ENCODE data around the gene ERGIC1. TPM values are rescaled to one million over a fixed set of nuclear protein-coding genes. Genes with fewer than 3 reads are reported as not detected.

Gene ERGIC1
- total RNA-seq, 1 donor from 2014 or later = 158 TPM

DNA sequence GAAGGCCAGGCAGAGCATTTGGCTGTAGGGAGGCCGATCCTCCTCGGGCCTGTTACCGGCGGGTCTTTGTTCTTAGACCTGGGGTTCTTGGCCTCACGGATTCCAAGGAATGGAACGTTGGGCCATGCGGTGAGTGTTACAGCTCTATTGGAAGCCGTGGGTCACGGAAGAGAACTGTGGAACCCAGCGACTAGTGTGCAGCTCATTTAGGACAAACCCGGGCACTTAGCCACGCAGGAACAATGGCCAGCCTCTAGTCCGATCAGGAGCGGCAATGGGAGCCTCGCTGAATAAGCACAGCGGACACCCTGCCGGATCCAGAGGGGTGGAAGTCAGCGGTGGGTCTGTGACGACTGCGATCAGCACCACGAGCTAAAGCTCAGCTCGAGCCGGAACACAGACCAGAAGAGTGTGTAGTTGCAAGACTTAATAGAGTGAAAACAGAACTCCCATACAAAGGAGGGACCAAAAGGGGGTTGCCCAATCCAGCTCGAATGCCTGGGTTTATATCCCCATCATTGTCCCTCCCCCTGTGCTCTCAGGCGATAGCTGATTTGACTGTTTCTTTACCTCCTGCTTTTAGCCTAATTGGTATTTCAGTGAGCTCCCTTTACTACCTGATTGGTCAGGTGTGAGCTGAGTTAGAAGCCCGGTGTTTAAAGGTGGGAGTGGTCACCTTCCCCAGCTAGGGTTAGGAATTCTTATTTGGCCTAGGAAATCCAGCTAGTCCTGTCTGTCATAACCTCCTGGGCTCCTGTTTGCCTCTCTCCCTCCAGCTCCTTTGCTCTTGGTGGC lies 71.5 kb downstream of the ERGIC1 start:
- TF ChIP-seq, protein P1, sequence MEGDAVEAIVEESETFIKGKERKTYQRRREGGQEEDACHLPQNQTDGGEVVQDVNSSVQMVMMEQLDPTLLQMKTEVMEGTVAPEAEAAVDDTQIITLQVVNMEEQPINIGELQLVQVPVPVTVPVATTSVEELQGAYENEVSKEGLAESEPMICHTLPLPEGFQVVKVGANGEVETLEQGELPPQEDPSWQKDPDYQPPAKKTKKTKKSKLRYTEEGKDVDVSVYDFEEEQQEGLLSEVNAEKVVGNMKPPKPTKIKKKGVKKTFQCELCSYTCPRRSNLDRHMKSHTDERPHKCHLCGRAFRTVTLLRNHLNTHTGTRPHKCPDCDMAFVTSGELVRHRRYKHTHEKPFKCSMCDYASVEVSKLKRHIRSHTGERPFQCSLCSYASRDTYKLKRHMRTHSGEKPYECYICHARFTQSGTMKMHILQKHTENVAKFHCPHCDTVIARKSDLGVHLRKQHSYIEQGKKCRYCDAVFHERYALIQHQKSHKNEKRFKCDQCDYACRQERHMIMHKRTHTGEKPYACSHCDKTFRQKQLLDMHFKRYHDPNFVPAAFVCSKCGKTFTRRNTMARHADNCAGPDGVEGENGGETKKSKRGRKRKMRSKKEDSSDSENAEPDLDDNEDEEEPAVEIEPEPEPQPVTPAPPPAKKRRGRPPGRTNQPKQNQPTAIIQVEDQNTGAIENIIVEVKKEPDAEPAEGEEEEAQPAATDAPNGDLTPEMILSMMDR (IDR thresholded peaks at IDR 0.05; ENCODE audit: unreplicated experiment) = no peak
- H3K4me1 Mint-ChIP-seq (ENCODE audit: low read depth) = peaks cover 52% of the 10 kb centered on the region
- H3K36me3 Mint-ChIP-seq (ENCODE audit: insufficient read depth) = peaks cover 3% of the 10 kb centered on the region
- H3K9me3 Mint-ChIP-seq (ENCODE audit: low read depth) = no peaks in the 10 kb centered on the region
- peak overlapping the region; percentile 98 for H3K27ac Mint-ChIP-seq
- no peak for DNase-seq (ENCODE audit: low spot score, unreplicated experiment)
- no peak overlapping the region for H3K4me3 Mint-ChIP-seq (ENCODE audit: low read depth)
- no peaks in the 10 kb centered on the region for H3K27me3 Mint-ChIP-seq

- H3K4me3 Mint-ChIP-seq (ENCODE audit: low read depth) = no peak overlapping the region
- peak overlapping the region; percentile 24 for H3K27ac Mint-ChIP-seq
- TF ChIP-seq, protein P1 (IDR thresholded peaks at IDR 0.05; ENCODE audit: unreplicated experiment) = no peak
- H3K36me3 Mint-ChIP-seq (ENCODE audit: insufficient read depth) = peaks cover 1% of the 10 kb centered on the region
- peaks cover 46% of the 10 kb centered on the region for H3K4me1 Mint-ChIP-seq (ENCODE audit: low read depth)
- H3K27me3 Mint-ChIP-seq = no peaks in the 10 kb centered on the region
- DNase-seq (ENCODE audit: low spot score, unreplicated experiment) = no peak
- no peaks in the 10 kb centered on the region for H3K9me3 Mint-ChIP-seq (ENCODE audit: low read depth)
Observed at GRCh38 chr5:172906436-172906835, 72.4 kb downstream of the ERGIC1 start.

GRCh38 chr5:172906888-172907287 lies 72.8 kb downstream of the ERGIC1 start:
- Mint-ChIP-seq H3K4me1 (ENCODE audit: low read depth) (peaks cover 44% of the 10 kb centered on the region), H3K36me3 (ENCODE audit: insufficient read depth) (peaks cover 1% of the 10 kb centered on the region), H3K27ac (peak overlapping the region; percentile 24), H3K4me3 (ENCODE audit: low read depth) (no peak overlapping the region), H3K27me3 (no peaks in the 10 kb centered on the region), H3K9me3 (ENCODE audit: low read depth) (no peaks in the 10 kb centered on the region)
- TF ChIP-seq, protein P1 (IDR thresholded peaks at IDR 0.05; ENCODE audit: unreplicated experiment) = no peak
- no peak for DNase-seq (ENCODE audit: low spot score, unreplicated experiment)

GRCh38 chr5:172907657-172908056 lies 73.6 kb downstream of the ERGIC1 start:
- Mint-ChIP-seq H3K36me3 (ENCODE audit: insufficient read depth) (peaks cover 1% of the 10 kb centered on the region), H3K27ac (peak overlapping the region; percentile 57), H3K27me3 (no peaks in the 10 kb centered on the region), H3K9me3 (ENCODE audit: low read depth) (no peaks in the 10 kb centered on the region), H3K4me1 (ENCODE audit: low read depth) (peaks cover 37% of the 10 kb centered on the region), H3K4me3 (ENCODE audit: low read depth) (no peak overlapping the region)
- no peak for DNase-seq (ENCODE audit: low spot score, unreplicated experiment)
- TF ChIP-seq, protein P1 (IDR thresholded peaks at IDR 0.05; ENCODE audit: unreplicated experiment) = no peak

GRCh38 chr5:172908662-172909061 lies 74.6 kb downstream of the ERGIC1 start:
- no peak overlapping the region for H3K4me3 Mint-ChIP-seq (ENCODE audit: low read depth)
- H3K27ac Mint-ChIP-seq = peak overlapping the region; percentile 69
- H3K36me3 Mint-ChIP-seq (ENCODE audit: insufficient read depth) = peaks cover 4% of the 10 kb centered on the region
- no peaks in the 10 kb centered on the region for H3K27me3 Mint-ChIP-seq
- H3K9me3 Mint-ChIP-seq (ENCODE audit: low read depth) = no peaks in the 10 kb centered on the region
- H3K4me1 Mint-ChIP-seq (ENCODE audit: low read depth) = peaks cover 29% of the 10 kb centered on the region
- no peak for DNase-seq (ENCODE audit: low spot score, unreplicated experiment)
- TF ChIP-seq, protein P1 (IDR thresholded peaks at IDR 0.05; ENCODE audit: unreplicated experiment) = no peak
